Measurements from ENCODE around the gene CRKL. TPM values are rescaled to one million over a fixed set of nuclear protein-coding genes. Genes with fewer than 3 reads are reported as not detected.
"Not testable (repeated sequence)": the region's sequence is repeated elsewhere in the genome, so short reads cannot be mapped to it uniquely, and the experiment has no call there.

Gene CRKL
- total RNA-seq, 1 experiment from 2014 or later: 87.7 TPM

DNA sequence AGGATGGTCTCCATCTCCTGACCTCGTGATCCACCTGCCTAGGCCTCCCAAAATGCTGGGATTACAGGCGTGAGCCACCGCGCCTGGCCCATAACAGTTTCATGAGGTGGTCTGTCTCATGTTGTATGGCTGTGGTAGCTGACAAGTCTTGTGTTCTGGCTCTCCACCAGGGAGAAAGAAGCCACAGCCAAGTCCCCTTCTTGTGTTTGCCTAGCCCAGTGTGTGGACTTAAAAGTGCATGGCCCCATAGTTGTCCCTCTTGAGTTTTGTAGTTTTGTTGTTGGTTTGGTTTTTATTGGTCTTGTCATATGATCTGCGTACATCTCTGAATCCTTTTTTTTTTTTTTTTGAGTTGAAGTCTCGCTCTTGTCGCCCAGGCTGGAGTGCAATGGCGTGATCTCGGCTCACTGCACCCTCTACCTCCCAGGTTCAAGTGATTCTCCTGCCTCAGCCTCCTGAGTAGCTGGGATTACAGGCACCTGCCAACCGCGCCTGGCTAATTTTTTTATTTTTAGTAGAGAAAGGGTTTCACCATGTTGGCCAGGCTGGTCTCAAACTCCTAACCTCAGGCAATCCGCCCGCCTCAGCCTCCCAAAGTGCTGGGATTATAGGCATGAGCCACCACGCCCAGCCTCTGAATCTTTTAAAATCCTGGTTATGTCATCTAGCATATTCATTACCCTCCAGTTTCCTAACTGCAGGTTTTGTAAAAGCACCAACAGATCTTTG is 22.4 kb downstream of the CRKL start:
- H3K9me2 ChIP-seq (ENCODE audit: insufficient read depth); H3K4me3 ChIP-seq (replicated peaks in 1 of 2; ENCODE audit: low read depth in 1 of 2, low read length in 2 of 2); H3K4me2 ChIP-seq (ENCODE audit: low read length); BruUV-seq (replicated peaks); RAD21 ChIA-PET (ENCODE audit: low non-redundant PET in 1 of 2, low total read pairs in 2 of 2, uncharacterized antibody in 2 of 2, unreplicated experiment in 2 of 2); H2AFZ ChIP-seq (ENCODE audit: low read depth, low read length, poor library complexity, severe bottlenecking); H3K9ac ChIP-seq (ENCODE audit: low read length); H3K9me3 ChIP-seq (ENCODE audit: control insufficient read depth in 1 of 2, insufficient read depth in 1 of 2, low read depth in 1 of 2, low read length in 2 of 2); POLR2A ChIA-PET; H3K27me3 ChIP-seq (ENCODE audit: insufficient read depth, low read length); DNase-seq (ENCODE audit: low read depth, low spot score); ATAC-seq; CTCF ChIA-PET; intact Hi-C loops (cut with micrococcal nuclease); H3K27ac ChIP-seq (ENCODE audit: low read depth, low read length): not testable (repeated sequence)
- H3K4me1 ChIP-seq (ENCODE audit: control insufficient read depth in 1 of 2, insufficient read depth in 2 of 2, low read length in 2 of 2): peaks cover 6 to 36% of the 10 kb centered on the region in 2 experiments
- peaks cover 99% of the 10 kb centered on the region for H3K79me2 ChIP-seq (ENCODE audit: insufficient read depth, low read length)
- peaks cover 11 to 21% of the 10 kb centered on the region in 2 experiments; a peak in 3 of 4 replicates for H3K36me3 ChIP-seq (ENCODE audit: control insufficient read depth in 1 of 2, insufficient read depth in 2 of 2, low read length in 2 of 2)
- peaks cover 49% of the 10 kb centered on the region; the same call in 1 of the 2 replicates for H4K20me1 ChIP-seq (ENCODE audit: insufficient read depth)

- no peak for TF ChIP-seq TCF7L2 (IDR thresholded peaks at IDR 0.05; ENCODE audit: borderline replicate concordance, extremely low read depth, insufficient read depth, insufficient read length)
- no peak for TF ChIP-seq ELF1 (IDR thresholded peaks at IDR 0.05; ENCODE audit: borderline replicate concordance, low read depth)
- no peak for TF ChIP-seq FOSL1 (IDR thresholded peaks at IDR 0.05; ENCODE audit: low read depth)
- TF ChIP-seq MAX (IDR thresholded peaks at IDR 0.05): 0 out of 2 replicates have a peak, but pooled peaks have one; percentile 13
- no peak overlapping the region for H3K4me2 ChIP-seq (ENCODE audit: low read length)
- DNase-seq (ENCODE audit: low read depth, low spot score) (no peak), ATAC-seq (no peak)
- H3K27me3 ChIP-seq (ENCODE audit: insufficient read depth, low read length): no peaks in the 10 kb centered on the region
- no peak overlapping the region for H3K27ac ChIP-seq (ENCODE audit: low read depth, low read length)
- no peak overlapping the region for H3K4me3 ChIP-seq (replicated peaks in 1 of 2; ENCODE audit: low read depth in 1 of 2, low read length in 2 of 2)
- H4K20me1 ChIP-seq (ENCODE audit: insufficient read depth): peaks cover 52% of the 10 kb centered on the region; the same call in 1 of the 2 replicates
- ChIA-PET RAD21 (ENCODE audit: low non-redundant PET in 1 of 2, low total read pairs in 2 of 2, uncharacterized antibody in 2 of 2, unreplicated experiment in 2 of 2) (no interaction called here), CTCF (no interaction called here), POLR2A (no interaction called here)
- H3K9me3 ChIP-seq (ENCODE audit: control insufficient read depth in 1 of 2, insufficient read depth in 1 of 2, low read depth in 1 of 2, low read length in 2 of 2): no peaks in the 10 kb centered on the region
- intact Hi-C loops (cut with micrococcal nuclease): no loop called here
- BruUV-seq (replicated peaks): no TSS peak
- no peak overlapping the region for H2AFZ ChIP-seq (ENCODE audit: low read depth, low read length, poor library complexity, severe bottlenecking)
- H3K79me2 ChIP-seq (ENCODE audit: insufficient read depth, low read length): peaks cover 99% of the 10 kb centered on the region
- peaks cover 11 to 17% of the 10 kb centered on the region in 2 experiments; a peak in 3 of 4 replicates for H3K36me3 ChIP-seq (ENCODE audit: control insufficient read depth in 1 of 2, insufficient read depth in 2 of 2, low read length in 2 of 2)
- H3K4me1 ChIP-seq (ENCODE audit: control insufficient read depth in 1 of 2, insufficient read depth in 2 of 2, low read length in 2 of 2): peaks cover 10 to 42% of the 10 kb centered on the region in 2 experiments
- no peak overlapping the region for H3K9ac ChIP-seq (ENCODE audit: low read length)
- H3K9me2 ChIP-seq (ENCODE audit: insufficient read depth): no peaks in the 10 kb centered on the region
These were observed 23.0 kb downstream of the CRKL start for GRCh38 chr22:20940186-20940651.

All from HCT116 (cell line).